TTC549 (cell line): ENCODE results near the gene CDC42SE2.
"Not testable (repeated sequence)": the region's sequence is repeated elsewhere in the genome, so short reads cannot be mapped to it uniquely, and the experiment has no call there.

Experiments used
- FAIRE-seq: peaks from 2 replicates; lab custom pipeline; 2012; peaks lifted over from hg19 to GRCh38; lab: Jason Lieb, UNC

The CDC42SE2 gene

DNA sequence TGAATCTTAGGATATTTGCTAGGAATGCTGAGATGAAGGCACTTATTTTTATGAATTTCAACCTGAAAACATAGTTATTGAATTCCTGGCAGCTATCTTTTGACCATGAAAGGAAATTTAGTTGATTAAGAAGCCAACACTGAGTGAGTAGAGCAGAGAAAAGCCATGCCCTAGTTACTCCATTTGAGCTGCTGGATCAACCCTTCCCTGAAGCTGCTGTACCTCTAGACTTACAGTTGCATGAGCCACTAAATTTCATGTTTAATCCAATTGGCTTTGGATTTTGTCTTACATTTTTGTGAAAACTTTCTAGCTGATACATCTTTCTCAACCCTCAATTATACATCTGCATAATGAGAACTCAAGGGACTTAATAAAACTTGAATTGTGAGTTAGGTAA lies 54.6 kb downstream of the CDC42SE2 start:
- no peak for FAIRE-seq

- FAIRE-seq = no peak
Observed at GRCh38 chr5:131321066-131321465, 57.2 kb downstream of the CDC42SE2 start.

DNA sequence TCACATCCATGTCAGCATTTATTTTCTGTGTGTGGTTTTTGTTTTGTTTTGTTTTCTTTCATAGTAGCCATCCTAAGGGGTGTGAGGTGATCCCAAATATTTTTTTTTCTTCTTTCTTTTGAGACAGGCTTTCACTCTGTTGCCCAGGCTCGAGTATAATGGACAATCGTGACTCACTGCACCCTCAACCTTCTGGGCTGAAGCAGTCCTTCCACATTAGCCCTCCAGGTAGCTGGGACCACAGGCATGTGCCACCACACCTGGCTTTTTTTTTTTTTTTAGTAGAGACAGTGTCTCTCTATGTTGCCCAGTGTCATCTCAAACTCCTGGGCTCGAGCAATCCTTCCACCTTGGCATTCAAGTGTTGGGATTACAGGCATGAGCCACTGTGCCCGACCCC lies 59.1 kb downstream of the CDC42SE2 start:
- no peak for FAIRE-seq

DNA sequence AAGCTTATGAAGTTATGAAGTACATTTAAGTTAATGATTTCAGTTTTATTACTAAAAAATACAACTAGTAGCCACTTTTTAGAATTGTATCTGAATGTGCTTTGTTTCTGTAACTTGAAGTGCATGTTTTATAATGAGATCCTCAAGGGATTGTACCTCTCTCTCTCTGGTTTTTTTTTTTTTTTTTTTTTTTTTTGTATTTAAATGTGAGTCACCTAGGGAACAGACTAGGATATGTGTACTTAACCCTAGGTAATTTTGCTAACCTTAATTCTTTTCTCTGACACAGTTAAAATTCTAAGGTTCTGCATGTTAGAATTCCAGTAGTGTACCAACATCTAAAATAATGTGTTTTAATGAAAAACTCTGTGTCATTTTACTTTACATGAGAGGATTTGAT lies 59.5 kb downstream of the CDC42SE2 start:
- no peak for FAIRE-seq

DNA sequence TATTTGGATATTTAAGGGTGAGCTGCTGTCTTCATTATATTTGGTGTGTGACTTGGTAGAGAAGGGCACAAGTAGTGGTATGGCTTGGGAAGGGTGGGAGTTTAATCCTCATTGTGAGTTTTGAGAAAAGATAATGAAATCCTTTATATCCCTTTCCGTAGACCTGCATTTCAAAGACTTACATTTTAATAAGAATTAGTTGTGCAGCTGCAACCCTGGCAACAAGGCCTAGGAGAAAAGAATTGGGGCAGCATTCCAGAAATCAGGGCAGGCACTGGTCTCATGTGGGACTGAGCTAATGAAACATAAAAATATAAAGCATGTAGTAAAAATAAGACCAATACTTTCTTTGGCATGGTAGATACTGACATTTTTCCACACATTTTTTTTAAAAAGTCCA lies 60.5 kb downstream of the CDC42SE2 start:
- FAIRE-seq = no peak

GRCh38 chr5:131328536-131329285 lies 64.9 kb downstream of the CDC42SE2 start:
- no peak for FAIRE-seq

DNA sequence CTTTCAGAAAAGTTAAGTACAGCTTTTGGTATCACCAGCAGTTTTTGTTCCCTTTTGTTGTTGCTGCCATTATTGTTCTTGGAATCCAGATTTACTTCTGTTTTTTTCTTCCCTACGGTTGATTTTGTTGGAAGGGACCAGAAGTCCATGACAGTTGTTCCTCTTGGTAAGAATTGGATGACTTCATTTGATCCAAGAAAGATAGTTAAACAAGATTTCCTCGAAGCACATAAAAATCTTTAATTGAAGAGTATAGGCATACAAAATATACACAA lies 65.4 kb downstream of the CDC42SE2 start:
- no peak for FAIRE-seq

DNA sequence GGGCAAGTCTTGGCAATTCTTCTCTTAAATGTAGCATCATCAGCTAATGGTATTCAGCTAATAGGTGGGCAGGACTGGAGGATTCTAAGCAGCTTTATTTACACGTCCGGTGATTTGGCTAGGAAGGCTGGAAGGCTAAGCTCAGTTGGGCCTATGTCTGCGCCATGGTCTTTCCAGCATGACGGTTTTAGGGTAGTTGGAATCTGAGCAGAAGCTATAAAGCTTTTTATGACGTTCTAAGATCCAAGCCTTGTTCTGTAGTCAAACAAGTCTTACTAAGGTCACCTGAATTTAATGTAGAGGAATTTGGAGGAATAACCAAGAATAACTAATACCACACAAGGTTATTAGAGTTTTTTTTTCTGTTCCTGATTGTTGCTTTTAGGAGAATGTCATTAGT lies 66.2 kb downstream of the CDC42SE2 start:
- FAIRE-seq = no peak

DNA sequence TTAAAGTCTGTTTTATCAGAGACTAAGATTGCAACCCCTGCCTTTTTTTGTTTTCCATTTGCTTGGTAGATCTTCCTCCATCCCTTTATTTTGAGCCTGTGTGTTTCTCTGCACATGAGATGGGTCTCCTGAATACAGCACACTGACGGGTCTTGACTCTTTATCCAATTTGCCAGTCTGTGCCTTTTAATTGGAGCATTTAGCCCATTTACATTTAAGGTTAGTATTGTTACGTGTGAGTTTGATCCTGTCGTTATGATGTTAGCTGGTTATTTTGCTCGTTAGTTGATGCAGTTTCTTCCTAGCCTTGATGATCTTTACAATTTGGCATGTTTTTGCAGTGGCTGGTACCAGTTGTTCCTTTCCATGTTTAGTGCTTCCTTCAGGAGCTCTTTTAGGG lies 71.9 kb downstream of the CDC42SE2 start:
- not testable (repeated sequence) for FAIRE-seq

GRCh38 chr5:131336801-131337200 lies 72.9 kb downstream of the CDC42SE2 start:
- not testable (repeated sequence) for FAIRE-seq

DNA sequence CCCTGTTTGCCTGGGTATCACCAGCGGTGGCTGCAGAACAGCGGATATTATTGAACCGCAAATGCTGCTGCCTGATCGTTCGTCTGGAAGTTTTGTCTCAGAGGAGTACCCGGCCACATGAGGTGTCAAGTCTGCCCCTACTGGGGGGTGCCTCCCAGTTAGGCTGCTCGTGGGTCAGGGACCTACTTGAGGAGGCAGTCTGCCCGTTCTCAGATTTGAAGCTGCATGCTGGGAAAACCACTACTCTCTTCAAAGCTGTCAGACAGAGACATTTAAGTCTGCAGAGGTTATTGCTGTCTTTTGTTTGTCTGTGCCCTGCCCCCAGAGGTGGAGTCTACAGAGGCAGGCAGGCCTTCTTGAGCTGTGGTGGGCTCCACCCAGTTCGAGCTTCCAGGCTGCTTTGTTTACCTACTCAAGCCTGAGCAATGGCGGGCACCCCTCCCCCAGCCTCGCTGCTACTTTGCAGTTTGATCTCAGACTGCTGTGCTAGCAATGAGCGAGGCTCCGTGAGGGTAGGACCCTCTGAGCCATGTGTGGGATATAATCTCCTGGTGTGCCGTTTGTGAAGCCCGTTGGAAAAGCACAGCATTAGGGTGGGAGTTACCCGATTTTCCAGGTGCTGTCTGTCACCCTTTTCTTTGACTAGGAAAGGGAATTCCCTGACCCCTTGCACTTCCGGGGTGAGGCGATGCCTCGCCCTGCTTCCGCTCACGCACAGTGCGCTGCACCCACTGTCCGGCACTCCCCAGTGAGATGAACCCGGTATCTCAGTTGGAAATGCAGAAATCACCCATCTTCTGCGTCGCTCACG lies 73.6 kb downstream of the CDC42SE2 start:
- FAIRE-seq = not testable (repeated sequence)

DNA sequence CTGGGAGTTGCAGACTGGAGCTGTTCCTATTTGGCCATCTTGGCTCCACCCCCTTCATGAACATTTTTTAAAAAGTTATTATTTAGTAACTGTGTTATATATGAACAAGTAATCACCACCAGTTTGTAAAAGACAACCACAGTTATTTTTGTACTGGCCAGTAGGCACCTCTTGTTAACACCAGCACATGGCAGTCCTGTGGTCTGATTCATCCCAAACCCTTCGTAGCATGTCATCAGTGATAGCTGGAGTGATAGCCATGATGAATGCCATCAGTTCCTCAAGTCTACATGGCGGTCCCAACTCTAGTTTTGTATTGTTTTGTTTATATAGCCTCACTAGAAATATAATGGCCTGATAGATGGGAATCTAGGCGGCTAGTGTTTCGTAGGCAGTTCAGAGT lies 74.2 kb downstream of the CDC42SE2 start:
- no peak for FAIRE-seq

DNA sequence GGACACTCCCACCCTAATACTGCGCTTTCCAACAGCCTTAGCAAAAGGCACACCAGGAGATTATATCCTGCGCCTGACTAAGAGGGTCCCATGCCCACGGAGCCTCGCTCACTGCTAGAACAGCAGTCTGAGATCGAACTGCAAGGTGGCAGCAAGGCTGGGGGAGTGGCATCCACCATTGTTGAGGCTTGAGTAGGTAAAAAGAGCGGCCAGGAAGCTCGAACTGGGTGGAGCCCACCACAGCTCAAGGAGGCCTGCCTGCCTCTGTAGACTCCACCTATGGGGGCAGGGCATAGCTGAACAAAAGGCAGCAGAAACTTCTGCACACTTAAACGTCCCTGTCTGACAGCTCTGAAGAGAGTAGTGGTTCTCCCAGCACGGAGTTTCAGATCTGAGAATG lies 80.4 kb downstream of the CDC42SE2 start:
- FAIRE-seq = not testable (repeated sequence)

- FAIRE-seq = not testable (repeated sequence)
Observed at GRCh38 chr5:131346204-131346603, 82.4 kb downstream of the CDC42SE2 start.

GRCh38 chr5:131353991-131354390 lies 90.1 kb downstream of the CDC42SE2 start:
- no peak for FAIRE-seq

DNA sequence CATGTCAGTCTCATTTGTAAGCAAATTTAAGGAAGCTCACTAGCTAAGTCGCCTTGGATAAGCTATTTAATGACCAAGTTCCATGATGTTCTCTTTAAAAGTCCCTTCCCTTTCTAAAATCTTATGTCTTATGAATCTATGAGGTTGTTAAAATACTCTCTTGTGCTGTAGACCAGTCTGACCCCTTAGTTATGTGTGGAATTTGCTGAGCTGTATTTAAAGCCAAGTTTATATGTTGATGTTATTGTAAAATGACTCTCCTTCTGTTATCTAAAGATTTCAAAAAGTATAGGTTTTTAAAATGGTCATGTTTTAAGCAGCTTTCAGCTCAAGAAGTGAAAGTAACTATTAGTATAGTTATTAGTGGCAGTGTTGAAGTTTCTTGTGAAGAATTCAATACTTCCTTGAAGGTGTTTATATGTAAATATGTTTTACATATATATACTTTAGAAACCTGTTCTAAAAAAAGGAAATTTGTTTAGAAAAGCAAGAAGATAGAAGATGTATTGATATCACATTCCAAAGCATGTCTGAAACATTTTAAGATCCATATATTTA lies 92.2 kb downstream of the CDC42SE2 start:
- no peak for FAIRE-seq

DNA sequence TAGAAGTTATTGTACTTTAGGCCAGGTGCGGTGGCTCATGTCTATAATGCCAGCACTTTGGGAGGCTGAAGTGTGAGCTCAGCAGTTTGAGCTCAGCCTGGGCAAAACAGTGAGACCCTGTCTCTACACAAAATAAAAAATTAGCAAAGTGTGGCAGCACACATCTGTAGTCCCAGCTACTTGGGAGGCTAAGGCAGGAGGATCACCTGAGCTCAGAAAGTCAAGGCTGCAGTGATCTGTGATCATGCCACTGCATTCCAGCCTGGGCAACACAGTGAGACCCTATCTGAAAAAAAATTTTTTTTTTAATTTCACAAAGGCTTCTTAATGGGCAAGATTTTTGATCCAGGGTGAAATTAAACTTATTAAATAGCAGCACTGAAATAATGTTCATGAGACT lies 92.8 kb downstream of the CDC42SE2 start:
- no peak for FAIRE-seq

GRCh38 chr5:131357739-131358561 lies 94.1 kb downstream of the CDC42SE2 start:
- no peak for FAIRE-seq

- no peak for FAIRE-seq
Observed at GRCh38 chr5:131361677-131362315, 97.9 kb downstream of the CDC42SE2 start.

DNA sequence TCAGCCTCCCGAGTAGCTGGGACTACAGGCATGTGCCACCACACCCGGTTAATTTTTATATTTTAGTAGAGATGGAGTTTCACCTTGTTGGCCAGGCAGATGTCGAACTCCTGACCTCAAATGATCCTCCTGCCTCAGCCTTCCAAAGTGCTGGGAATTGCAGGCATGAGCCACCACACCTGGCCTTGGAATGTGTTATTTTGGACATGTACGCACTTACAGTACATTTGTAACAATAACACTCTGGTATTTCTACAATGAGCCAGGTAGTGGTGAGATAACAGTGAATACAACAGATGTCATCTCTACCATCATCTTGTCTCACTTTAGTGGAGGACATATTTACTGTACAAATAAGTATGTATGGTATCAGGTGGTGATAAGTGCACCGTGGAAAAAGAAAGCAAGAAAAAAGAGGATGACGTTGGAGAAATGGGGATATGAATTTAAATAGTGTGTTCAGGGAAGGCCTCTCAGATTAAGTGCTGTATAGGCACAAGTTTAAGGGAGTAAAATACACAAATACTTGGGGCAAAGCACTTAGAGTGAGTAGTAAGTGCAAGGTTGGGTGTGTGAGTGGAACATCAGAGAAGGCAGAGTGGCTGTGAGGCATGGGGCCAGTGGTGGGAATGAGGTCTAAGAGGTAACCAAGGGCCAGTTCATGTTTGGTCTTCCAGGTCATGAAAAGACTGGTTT lies 100.1 kb downstream of the CDC42SE2 start:
- FAIRE-seq = no peak

- FAIRE-seq = no peak
Observed at GRCh38 chr5:131364507-131365050, 100.7 kb downstream of the CDC42SE2 start.
